DMS153 treated with DMSO at 0.1 percent for 48 hours (cell line): ENCODE data around the gene MPZL3.

Source experiments
- DNase-seq: peaks from one replicate; lab custom pipeline; 2025; ENCODE audit not compliant: unreplicated experiment; lab: John Stamatoyannopoulos, UW

MPZL3 gene

DNA sequence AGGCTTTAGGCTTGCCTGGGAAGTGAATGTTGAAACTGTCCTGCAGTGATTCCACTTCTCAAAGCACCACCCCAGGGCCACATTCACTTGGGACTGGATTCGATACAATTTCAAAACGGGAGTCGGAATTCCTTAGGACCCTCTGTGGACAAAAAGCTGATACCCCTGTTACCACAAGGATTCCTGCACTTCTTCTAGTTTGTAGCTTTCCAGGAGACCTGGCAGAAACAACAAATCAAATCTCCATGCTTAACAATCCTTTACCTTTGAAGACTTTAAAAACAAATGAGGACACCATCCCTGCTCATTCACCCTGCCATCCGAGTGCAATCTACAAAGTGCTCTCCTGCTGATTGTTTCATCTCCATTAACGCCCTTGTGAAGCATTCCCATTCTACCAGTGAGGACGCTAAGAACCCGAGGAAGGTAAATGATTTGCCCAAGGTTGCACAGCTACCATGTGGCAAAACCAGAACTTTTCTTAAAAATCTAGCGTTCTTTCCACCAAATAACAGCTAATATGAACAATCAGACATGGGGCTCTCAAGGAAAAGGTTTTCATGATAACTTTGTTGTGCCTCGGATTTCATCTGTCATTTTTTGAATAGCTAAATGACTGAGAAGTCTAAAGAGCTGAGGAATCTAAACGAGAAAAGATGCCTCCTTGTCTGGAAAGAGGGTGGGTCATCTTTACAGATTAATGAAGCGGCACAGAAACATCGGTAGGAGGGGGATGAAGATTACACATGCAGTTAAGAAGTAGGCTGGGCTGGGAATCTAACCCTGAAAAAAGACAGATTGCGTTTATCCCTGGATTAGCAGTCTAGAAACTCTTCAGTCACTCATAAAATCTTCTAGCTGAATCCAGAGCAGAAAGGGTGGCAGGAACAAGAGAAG, 12.7 kb upstream of the MPZL3 start:
- no peak for DNase-seq

DNA sequence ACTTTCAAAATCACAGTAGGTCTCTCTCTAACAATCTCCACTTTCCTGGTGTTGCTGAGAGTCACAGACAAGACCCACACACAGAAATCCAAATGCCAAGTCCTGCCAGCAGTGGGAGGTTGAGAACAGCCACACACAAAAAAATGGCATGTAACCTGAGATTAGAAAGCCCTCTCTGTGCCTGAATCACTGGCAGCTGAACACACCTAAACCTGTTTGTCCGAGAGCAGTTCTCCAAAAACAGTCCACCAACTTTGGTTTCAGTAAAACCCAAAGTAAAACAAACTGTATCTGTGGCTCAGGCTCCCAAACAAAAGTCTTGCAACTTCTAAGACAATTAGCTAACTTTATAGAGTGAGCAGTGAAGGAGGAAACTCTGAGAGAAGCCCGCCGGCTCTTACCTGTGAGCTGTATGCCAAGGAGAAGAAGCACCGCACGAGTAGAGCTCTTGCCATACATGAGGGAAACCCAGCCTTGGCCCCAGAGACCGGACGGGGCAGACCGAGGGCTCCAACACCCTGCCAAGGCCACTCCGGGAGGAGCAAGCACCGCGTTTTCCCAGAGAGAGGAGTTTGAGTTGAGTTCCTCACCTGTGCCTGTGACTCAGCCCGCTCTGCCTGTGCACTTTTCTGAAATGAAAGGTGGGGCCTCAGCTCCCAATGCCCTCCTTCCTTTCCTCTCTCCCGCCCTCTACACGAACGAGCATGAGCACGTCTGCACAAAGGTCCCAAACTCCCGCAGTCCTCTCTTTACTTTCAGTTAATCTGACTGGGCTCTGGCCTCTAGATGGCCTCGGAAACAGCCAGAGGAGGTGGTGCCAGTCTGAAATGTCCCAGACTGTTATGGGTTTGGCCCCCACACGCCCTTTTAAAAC, 11.8 kb upstream of the MPZL3 start, which contains the start of gene MPZL2:
Gene MPZL2 (minus strand): TSS at position 603 of the 874 bp plus-strand sequence. CDS start 144 bp downstream, at position 459.
- peak; percentile 19 for DNase-seq

DNA sequence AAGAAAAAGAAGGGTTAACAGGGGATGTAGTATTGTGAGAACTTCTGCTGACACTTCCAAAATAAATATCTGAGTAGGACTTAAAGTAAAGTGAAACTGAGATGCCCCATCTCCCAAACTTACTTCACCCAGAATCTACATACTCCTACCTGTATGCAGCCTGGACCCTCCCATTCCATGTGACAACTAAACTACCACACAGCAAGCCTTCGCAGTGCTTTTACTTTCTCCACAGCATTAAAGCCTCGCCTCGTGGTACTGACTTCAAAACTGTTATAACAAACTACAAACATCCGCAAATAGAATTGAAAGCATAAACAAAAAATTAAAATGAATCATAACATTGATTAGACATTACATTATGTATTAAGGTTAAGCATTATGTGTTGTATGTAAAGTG, 10.9 kb upstream of the MPZL3 start:
- no peak for DNase-seq

DNA sequence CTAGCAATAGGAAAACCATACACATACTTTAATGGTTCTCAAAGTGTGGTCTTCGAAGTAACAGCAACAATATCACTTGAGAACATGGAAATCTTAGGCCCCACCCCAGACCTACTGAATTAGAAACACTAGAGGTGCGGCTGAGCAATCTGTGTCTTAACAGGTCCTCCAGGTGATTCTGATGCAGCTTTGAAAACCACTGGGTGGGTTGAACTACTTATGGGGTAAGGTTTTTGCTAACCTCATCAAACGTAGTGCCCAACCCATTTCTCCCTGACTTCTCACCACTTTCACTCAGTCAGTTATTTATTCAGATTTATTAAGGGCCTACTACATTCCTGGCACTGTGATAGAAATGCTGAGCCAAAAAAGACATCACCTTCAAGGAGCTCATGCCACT, 8.2 kb upstream of the MPZL3 start:
- DNase-seq, result no peak

DNA sequence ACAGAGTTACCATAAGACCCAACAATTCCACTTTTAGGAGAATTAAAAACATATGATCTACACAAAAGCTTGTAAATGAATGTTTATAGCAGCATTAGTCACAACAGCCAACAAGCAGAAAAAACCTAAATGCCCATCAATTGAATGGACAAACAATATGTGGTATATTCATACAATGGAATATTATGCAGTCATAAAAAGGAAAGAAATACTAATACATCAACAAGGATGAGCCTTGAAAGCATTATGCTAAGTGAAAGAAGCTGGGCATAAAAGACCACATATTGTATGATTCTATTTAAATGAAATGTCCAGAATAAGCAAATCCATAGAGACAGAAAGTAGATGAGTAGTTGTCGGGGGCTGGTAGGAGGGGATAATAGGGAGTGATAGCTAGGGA, 7.0 kb upstream of the MPZL3 start:
- DNase-seq, result no peak

DNA sequence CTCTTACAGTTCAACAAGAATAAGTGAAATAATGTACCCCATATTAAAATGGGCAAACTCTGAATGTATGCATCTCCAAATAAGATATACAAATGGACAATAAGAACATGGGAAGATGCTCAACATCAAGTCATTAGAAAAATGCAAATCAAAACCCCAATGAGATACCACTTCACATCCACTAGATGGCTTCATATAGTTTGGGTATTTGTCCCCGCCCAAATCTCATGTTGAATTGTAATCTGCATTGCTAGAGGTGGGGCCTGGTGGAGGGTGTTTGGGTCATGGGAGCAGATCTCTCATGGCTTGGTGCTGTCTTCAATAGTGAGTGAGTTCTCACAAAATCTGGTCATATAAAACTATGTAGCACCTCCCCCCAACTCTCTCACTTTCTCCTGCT, 6.2 kb upstream of the MPZL3 start:
- no peak for DNase-seq

DNA sequence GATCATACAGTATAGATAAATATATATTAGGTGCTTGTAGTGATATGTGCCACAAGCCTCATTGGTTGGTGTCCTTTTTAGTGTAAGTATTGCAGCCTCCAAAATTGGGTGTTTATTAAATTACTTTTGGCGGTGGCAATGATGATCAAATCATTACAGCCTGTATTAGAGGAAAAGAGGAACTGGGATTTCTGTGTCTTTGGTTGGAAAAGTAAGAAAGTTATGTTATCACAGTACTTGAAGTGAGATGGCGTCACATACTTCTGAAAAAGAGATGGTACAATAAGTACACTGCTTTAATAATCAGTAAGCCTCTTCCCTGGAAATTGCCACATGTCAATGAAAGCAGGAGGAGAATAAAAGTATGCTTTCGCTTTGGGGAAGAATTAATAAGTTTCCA, 523 bp upstream of the MPZL3 start:
- no peak for DNase-seq

DNA sequence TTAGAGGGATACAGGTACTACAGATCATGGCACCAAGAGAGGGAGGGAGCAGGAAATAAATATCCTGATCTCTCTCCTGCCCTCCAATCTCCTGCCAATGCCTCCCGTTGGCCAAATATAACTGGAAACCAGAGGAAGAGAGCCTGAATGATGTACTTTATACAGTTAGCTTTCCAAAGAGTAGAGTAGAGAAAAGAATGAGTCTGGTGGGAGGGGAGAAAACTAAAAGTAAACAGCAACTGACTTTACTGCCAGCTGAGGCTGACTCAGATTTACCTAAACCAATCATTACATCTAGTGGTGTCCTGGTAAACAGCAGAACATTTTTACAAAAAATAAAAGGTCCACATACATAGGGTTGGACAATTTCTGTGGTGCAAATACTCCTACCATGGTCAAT, 5.1 kb downstream of the MPZL3 start:
- DNase-seq, result no peak

DNA sequence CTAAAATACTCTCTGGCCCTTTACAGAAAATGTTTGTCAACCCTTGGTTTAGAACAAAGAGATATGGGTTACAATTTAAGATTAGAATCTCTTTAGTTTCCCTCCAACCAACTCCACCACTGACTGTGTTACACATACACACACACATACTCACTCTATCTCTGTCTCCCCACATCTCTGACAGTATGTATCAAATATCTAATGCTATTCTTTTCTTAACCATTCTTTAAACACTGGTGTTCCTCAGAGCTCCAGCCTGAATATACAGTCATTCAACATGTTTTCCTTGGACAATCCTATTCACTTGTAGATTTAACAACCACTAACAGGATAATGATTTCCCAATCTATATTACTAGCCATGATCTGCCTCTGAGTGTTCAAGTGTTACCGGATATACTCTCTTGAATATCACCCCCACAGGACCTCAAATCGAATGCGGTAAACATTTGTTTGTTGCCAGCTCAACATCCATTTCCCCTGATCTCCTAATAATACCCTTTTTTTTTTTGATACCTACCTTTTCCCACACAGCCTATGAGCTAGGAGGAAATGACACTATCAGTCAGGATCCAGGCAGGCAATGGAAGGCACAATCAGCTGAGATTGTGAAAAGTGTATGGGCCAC, 6.1 kb downstream of the MPZL3 start:
- DNase-seq, result no peak

DNA sequence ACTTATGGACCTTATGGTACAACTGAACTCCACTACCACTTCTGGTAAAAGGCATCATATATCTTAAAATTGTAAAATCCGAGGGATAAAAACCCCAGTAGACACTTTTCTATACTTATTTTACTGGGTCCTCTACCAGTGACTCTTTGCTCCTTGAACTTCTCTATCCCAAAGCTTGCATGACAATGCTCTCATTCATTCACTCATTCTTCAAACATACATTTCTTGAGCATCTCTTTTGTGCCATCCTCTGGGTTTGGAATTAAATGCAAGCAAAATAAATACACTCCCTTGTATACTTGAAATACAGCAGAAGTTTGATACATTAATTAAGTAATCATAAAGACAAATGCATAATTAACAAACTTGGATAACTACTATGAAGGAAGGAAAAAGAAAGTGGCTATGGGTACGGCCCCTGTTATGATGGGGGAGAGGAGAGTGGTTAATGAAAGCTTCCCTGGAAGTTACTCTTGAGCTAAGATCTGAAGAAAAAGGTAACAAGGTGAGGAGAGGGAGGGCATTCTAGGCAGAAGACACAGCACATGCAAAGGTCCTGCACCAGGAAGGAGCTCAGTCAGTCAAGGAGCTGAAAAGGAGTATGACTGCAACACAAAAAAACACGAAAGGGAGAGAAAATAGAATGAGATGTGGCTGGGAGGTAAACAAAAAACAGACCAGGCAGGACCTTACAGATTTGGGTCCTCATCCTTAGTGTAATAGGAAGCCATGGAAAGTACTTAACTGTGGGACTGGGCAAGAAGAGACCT, 8.0 kb downstream of the MPZL3 start:
- DNase-seq, result no peak

DNA sequence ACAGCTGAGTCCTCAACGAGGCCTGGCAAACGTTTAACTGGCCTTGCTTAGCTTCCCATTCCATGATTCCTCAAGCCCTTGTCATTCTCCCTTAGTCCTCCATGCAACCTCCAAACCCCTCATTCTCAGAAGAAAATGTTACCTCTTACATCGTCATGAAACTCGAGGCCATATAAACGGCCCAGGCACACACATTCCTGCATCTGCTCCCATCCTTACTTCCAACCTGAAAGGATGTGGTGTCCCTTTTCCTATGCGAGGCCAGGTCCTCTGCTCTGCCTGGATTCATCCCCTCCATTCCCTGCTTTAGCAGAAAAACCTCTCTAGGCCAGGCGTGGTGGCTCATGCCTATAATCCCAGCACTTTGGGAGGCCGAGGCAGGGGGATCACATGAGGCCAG, 9.0 kb downstream of the MPZL3 start:
- DNase-seq, result no peak

DNA sequence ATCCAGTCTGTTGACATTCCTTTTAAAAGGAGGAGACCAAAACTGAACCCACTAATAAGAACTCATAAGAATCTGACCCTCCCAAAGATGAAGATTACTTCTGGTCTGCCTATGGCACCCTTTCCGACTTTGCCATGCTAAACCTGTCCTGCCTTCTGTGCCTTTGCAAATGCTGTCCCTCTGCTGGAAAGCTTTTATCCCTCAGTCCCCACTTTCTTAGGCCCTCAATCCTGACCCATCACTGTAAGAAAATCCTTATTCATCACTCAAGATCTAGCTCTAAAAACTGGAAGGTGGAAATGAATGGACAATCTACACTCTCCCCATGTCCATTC, 10.4 kb downstream of the MPZL3 start:
- DNase-seq, result no peak

DNA sequence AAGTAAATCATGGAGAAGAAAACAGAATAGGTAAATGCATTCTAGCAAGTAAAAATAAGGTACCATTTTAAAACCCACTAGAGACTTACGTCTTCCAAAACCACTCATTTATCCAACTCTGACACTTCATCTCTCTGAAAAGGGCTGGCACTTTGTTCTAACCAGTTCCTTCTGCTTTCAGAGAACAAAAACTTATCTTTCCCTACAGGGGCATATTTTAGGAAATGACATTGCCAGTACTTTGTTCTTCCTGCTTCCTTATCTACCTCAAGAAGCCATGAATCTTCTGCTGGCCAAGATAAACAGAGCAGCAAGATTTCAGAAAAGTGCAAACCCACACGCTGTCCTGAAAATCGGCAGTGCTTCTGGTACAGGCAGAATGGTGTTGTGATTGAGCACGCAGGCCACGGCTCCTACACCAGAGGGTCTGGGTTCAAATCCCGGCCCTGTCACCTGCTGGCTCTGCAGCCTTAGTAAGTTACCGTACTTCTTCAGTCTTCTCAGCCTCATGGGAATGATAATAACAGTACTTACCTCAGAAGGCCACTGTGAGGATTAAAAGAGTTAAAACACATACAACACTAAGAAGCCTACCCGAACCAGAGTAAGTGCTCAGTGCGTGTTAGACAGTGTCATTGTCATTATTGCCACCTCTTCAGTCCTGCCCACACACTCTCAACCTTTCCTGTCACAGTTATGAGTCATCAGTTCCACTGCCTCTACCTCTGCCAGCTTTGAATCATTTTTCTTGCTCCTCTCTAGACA, 11.0 kb downstream of the MPZL3 start:
- DNase-seq, result no peak

DNA sequence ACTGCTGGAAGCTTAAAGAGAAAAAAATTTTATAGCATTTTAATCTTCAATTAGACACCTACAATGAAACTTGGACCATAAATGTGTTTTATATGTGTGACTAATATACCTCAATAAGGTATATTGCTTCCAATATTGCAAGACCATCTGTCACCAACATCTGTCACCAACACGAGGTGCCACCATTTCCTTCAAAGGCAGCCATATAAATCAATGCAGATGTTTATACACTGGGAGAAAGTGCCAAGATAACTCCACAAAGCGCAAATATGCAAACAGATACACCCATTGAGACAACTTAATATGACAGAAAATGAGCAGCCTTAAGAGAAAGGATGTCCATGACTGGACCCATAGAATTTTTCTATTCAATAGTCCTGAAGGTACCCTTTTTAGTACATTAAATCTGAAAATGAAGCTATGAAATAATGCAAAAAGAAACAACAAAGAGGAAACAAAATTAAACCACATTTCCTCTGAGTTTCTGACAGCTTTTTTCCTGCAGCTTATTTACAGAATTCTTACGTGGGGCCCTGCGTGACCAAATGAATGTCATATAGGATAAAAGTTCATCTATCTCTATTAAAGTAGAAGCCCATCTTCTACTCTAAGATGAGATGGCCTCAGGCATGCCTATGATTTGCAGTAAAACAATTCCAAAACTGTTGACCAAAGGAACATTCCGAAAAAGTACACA, 12.5 kb downstream of the MPZL3 start:
- no peak for DNase-seq

DNA sequence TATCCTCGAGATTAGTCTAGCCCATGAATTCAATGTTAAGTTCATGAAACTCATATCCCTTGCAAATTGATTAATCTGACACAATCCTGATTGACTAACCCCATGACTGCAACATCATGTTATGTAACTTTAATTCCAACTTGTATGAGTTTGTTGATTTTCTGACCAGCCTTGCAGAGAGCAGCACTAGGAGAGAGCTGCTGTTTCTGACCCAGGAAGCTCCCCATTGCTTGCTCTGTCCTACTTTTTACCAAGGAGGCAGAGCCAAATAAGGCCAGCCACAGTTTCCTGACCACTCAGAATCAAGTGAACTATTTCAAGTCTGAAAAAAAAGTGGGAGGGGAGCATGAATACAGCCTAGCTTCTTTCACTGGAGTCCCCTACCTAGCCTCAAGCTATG, 13.2 kb downstream of the MPZL3 start:
- no peak for DNase-seq

DNA sequence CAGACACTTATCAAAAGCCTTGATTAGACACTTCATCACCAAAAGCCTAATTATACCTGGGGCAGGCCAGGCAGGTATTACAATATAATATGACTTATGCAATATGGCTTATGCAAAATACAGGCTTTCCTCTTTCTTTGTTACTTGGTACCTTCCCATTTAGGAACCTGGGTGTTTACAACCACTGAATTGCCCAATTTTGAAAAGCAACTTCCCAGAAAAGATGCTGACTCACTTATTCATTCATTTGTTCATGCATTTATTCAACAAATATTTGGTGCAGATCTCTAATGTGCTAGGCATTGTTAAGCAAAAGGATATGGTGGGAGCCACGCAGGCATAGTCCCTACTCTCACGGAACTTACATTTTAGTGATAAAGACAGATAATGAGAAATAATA, 13.7 kb downstream of the MPZL3 start:
- DNase-seq, result no peak

DNA sequence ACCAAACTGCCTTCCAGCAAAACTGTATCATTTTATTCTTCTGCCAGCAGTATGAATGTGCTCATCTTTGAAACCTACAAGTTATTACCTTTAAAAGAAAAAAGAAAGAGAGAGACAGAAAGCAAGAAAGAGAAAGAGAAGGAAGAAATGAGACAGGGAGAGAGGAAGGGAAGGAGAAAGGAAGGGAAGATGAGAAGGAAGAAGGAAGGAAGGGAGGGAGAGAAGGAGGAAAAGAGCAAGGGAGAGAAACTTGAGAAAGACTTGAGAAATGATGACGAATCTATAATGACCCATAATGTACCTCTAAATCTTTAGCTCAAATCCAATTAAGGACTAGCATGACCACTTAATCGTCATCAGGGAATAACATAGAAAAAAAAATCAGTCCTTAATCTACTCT, 16.0 kb downstream of the MPZL3 start:
- DNase-seq, result no peak

DNA sequence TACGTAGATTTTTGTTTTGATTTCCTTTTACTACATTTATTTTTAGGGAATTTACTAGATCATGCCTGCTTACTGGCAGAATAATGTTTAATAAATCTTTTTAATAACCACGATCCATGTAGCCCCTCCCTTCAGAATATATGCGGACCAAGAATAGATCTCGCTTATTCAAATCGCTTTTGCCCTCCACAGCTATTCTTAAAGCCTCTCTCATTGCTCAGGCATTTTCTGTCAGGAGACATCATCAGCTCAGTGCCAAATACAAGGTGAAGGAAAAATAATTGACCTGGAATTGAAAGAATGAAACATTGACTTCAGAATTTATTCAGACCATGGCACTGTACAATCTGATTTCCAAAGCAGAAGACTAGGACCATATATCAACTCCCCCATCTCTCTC, 17.3 kb downstream of the MPZL3 start:
- no peak for DNase-seq

DNA sequence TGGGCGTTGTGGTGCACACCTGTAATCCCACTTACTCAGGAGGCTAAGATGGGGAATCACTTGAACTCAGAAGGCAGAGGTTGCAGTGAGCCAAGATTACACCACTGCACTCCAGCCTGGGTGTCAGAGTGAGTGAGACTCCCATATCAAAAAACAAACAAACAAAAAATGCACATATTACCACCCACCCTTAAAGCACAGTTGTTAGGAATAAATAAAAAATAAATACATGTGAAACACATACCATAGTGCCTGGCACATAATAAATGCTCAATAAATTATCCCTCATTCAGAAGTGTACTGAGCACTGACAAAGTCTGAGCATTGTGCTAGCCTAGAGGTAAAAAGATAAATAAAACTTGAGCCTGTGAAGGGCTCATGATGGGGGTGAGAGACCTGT, 18.3 kb downstream of the MPZL3 start:
- DNase-seq, result no peak

DNA sequence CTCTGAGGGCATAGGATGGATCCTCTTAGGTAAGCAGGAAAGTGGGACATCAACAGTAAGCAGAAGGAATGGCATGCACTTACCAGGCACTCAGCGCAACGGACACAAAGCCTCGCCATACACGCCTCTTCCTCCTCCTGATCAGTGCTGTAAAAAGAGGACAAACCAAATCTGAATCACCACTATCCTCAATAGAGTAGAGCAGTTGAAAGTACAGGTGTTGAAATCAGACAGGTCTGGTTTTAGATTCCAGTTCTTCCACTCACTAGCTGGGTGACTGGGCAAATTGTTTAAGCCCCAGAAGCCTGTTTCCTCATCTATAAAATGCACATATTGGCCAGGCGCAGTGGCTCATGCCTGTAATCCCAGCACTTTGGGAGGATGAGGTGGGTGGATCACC, 18.8 kb downstream of the MPZL3 start:
- DNase-seq, result no peak
